Fibroblast of skin of scalp (primary cell): ENCODE measurements around the gene CERS1.
A peak's percentile ranks its signal among the peaks of the same experiment; 100 is the strongest.

Experiments
- DNase-seq: peaks from one replicate; pipeline ENCODE4 v3.0.0-alpha.2; 2013

CERS1 gene

DNA sequence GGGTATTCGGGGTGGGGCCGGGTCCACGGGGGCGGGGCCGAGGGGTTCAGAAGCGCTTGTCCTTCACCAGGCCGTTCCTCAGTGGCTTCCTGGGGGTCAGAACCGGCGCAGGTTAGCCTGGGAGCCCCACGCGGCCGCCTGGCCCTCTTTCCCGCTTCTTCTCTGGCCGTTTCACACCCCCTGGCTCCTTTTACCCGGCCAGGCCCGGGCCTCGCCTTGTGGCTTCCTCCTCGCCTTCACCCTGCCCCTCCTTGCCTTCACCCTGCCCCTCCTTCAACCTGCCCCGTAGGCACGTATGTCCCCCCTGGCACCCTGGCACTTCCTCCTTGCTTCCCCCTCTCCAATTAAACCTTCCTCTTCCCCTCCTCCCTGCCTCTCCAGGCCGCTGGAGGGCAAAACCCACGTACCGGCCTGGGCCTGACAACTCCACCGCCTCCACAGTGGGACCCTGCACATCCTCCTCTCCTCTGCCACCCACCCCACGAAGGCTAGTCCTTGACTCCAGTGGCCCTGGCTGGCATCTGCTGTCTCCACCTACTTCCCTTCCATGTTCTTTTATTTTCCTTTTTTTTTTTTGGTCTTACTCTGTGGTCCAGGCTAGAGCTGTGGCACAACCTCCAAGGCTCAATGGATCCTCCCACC lies 25.3 kb downstream of the CERS1 start:
- no peak for DNase-seq

DNA sequence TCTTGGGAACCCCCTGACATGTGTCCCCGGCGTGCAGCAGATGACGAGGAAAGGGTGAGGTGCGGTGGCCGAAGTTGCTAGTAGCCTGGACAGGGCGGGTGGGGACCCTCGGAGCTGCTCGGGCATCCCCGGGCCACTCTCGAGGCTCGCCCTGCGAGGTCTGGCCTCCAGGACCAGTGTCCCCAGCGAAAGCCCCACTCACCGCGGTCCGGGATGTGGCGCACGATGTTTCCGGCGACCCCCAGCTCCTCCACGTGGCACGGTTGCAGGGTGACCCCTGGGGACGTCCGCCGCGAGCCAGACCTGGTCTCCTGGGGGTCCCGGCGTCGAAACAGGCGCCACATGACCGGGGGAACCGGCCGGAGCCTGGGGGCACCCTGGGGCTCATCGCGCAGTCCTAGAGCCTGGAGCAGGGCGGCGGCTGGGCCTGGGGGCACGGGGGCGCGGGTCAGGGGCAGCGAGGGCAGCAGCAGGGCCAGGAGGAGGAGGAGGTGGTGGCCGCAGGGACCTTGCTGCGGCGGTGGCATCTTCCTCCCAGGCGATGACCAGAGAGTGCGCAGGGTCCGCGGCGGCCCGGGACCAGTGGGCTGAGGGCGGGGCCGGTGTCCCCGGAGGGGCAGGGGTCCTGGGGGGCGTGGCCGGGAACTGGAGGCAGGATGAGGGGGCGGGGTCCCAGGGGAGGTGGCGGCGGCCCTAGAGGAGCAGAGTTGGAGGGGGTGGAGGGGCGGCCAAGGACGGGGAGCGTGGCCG lies 26.0 kb downstream of the CERS1 start:
- DNase-seq = no peak

DNA sequence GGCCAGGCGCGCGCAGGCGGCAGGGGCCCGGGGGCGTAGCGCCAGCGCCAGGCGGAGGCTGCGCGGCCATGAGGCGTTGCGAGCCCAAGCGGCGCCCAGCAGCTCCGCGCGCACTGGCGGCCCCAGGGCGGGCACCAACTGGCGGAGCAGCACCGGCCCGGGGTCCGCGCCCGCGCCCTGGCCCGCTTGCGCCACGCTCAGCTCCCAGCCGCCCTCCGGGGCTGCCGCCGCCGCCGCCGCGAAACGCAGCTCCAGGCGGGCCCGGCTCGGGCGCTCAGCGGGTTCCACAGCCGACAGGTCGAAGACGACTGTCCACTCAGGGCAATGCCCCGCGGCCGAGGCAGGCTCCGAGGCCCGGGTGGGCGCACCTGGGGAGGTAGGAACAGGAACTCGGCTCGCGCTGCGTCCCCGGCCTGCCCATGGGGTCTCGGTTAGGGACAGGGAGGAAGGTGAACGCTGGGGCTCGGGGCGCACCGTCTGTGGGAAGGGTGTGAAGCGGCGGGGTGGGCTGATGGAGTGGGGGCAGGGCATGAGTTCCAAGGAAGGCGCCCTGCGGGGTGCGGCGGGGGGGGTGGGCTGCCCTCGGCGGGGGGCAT lies 26.8 kb downstream of the CERS1 start:
- no peak for DNase-seq

DNA sequence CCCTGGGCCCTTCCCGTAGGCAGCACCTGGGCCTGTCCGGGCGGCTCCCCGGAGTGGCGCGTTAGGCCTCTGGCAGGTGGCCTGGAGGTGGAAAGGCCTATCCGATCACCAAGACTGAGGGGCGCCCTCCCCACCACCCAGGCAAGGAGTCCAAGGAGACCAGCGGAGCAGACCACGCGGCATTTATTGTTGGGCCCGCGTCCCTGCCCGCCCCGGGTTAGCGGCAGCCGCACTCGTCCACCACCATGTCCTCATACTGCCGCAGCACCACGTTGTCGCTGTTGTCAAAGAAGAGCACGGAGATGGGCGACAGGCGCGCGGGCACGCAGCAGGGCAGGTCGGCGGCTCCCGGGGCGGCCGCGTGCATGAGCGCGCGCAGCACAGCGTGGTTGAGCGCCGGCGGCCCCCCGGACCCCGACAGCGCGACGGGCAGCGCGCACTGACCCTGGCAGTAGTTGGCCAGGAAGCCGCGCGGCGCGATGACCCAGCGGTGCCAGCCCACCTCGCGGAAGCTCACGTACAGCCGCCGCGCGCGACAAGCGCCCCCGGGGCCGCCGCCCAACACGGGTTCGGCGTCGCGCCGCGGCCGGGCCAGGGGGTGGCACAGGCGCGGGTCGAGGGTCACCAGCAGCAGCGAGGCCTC lies 27.5 kb downstream of the CERS1 start:
- no peak for DNase-seq

DNA sequence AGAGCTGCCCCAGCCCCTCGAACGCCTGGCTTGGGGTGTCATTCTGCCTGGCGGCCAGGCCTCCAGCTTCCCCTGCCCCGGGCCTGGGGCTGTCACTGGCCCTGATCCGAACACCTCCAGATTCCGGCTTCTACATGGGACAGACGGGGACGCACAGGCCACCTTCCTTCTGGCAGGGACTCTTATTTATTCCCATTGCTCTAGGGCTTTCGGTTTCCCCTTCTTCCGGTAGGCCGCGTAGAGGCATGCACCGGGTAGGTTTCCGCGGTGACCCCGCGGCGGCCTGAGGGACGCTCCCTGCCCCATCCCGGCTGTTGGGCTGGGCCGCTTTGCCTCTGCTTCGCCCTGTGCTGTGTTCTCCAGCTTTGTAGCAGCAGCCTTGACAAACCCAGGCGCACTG lies 28.2 kb downstream of the CERS1 start:
- DNase-seq = no peak

DNA sequence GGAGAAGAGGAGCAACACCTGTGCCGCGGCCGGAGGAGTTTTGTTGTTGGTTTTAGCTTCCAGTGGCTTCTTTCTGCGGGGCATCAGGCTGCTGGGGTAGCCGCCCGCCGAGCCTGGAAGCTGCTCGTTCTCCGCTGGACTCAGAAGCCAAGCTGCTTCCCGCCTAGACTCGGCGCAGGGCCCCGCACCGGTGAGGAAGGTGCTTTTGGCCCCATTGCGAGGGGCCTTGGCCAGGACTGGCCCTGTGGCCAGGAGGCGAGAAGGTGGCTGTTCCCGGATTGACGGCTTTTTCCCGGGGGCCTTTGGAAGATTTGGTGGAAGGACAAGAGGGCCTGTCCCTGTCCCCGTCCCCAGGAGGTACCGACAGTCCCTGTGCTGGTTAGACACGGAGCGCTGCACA lies 28.8 kb downstream of the CERS1 start:
- no peak for DNase-seq

DNA sequence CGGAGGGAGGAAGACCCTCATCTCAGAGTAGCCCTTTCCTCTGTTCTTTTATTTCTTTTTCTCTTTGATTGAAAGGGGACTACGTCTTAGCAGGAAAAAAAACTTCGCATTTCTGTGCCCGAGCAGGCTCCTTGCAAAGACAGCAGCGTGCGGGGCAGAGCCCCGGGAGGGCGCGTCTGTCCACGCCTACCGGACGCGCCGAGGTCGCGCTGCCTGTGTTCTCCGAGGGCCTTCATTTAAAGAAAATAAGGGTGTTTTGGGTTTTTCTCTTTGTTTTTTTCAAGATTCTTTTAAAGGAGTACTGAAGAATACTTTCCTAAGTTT lies 29.2 kb downstream of the CERS1 start:
- DNase-seq = no peak

DNA sequence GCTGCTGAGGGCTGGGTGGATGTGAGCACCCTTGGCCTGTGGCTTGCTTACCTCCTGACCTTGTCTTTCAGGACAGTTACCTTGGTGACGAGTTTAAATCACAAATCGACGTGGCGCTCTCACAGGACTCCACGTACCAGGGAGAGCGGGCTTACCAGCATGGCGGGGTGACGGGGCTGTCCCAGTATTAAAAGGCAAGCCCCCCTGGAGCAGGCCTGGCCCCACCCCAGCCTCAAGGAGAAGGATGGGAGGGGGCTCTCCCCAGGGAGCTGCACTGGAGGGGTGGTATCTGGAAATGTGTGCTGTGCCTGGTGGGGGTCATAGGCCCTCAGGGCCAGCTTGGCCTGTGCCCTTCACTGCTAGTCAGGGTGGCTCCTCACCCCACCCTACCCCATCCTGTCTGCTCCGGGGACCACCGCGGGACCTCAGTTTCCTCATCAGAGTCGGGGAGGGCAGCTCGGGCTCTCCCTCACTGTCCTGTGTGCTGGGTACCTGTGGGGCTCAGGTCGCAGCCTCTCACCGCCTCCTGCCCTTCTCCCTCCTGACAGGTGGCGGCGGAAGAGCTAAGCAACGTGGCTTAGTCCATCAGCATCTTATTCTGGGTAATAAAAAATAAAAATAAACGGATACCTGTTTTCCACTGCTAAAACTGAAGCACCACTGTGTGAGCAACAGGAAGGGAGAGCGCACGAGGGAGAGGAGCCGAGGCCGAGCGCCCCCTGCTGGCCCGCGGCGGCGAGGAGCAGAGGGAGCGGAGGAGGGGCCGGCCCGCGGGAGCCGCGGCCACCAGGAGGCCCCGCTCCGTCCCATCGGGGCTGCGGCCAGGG lies 29.8 kb downstream of the CERS1 start:
- peak; percentile 52 for DNase-seq

DNA sequence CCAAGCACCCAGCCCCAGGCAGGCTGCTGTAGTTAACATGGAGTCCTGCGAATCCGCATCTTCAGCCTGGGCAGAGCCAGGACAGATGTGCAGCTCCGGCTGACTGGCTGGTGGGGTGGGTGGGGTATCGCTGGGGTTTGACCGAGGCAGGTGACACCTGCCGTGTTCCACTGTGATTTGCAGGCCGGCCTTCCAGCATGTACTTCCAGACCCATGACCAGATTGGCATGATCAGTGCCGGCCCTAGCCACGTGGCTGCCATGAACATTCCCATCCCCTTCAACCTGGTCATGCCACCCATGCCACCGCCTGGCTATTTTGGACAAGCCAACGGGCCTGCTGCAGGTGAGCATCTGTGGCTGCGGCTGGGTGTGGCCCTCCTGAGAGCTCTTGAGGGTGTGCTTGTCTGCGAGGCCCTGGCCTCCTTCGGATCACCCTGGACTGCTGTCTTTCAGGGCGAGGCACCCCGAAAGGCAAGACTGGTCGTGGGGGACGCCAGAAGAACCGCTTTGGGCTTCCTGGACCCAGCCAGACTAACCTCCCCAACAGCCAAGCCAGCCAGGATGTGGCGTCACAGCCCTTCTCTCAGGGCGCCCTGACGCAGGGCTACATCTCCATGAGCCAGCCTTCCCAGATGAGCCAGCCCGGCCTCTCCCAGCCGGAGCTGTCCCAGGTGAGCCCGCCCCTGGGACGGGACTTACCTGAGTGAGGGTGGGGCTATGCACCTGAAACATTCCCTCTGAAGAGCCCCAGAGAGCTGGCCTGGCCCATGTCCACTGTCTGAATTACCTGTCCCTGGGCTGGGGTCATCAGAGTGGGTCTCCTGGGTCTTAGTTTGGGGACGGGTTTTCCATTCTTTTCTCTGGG lies 30.6 kb downstream of the CERS1 start:
- no peak for DNase-seq

DNA sequence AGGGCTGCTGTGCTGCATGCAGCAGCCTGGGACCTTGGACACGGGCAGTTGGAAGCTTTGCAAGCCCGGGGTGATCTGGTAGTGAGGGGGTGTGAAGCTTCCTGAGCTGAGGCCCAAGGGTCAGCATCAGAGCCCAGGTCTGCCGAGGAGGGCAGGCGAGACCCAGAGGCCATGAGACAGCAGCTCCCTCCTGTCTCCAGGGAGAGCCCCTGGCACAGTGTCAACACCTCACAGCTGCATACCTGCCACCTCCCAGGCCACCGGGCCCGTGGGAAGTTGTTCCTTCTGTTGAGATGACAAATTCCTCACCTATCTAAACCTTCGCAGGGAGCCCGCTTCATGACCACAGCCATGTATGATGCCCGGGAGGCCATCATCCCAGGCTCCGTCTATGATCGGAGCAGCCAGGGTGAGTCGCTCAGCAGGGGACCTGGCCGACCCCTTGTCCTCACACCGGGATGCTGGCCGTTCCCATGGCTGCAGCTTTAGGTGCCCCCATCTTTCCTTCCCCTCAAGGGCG lies 32.1 kb downstream of the CERS1 start:
- no peak for DNase-seq

DNA sequence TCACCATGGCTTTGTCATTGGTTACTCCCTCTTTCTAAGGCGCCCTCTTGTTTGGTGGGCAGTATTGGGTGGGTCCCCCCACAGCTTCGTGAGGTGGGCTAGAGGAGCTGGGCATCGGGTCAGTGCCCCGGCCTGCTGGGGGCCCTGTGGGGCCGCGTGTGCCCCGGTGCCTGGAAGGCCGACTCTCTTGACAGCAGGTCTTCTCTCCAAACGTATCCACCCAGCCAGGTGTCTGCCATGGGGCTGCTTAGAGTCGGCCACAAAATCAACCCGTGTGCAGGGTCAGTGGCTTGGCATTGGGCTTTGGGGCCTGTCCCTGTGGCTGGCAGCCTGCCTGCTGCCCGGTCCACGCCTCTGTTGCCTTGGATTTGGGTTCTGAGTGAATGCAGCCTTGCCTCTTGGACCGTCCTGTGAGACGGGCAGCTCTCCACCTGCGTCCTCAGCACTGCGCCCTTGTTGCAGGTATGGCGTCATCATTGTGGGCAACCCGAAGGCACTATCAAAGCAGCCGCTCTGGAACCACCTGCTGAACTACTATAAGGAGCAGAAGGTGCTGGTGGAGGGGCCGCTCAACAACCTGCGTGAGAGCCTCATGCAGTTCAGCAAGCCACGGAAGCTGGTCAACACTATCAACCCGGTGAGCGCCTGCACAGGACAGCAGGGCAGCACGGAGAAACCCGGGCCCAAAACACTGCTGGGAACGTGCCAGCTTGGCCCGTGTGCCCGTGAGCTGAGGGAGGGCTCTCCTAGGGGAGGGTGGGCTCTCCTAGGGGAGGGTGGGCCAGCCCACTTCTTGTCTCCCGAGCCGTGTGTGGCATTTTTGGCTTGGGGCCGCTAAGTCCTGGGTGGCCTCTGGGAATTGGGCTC lies 32.7 kb downstream of the CERS1 start:
- DNase-seq = no peak

DNA sequence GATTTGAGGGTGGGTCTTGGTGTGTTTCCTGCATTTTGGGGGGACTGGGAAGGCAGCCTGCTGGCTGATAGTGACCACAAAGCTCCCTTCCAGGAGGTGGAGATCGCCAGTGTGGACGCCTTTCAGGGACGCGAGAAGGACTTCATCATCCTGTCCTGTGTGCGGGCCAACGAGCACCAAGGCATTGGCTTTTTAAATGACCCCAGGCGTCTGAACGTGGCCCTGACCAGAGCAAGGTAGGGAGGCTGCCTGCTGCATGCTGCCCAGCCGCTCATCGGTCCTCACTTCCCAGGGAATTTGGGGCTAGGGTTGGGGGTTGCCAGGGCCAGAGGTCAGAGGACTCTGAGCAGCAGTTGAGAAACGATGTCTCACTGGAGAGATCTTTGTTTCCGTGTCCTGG lies 34.0 kb downstream of the CERS1 start:
- no peak for DNase-seq

DNA sequence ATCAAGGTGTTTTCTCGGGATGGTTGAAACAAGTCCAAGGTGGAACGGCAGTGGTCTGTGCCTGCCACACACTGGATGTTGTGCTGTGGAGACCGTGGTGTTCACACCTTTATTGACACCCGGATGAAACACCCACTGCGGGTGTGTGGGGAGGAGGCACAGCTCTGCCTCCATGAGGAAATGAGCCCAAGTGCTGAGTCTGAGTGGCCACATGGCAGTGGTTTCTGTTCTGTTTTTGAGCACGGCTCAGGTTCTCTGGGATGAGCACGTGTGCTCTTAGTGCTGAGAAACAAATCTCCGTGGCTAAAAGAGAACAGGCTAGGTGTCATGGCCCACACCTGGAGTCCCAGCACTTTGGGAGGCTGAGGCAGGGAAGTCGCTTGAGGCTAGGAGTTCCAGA lies 34.7 kb downstream of the CERS1 start:
- DNase-seq = no peak

DNA sequence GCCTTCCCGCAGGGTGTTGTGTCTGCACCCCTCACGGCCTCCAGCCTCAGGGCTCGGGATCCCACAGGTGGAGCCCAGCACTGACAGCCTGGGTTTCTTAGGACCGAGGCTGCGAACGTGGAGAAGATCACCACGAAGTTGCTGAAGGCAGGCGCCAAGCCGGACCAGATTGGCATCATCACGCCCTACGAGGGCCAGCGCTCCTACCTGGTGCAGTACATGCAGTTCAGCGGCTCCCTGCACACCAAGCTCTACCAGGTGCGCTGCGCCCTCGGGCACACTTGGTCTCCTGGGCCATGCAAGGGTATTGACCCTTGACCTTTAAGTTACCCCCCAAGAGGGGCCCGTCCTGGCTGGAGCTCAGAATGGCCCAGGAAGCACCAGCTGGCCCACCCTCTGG lies 35.2 kb downstream of the CERS1 start:
- DNase-seq = no peak

DNA sequence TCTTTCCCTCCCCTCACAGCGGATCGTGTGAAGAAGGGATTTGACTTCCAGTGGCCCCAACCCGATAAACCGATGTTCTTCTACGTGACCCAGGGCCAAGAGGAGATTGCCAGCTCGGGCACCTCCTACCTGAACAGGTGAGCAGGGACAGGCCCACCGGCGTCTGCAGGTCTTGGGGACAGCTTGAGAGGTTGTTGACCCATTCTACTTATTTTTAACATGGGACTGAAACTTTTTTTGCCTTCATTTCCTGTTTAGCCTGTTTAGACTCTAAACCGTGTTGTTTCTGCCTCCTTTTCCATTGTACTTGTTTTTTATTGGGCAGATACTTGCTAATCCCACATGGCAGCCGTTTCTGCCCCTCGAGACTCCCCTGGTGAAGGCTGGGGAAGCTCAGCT lies 35.7 kb downstream of the CERS1 start:
- DNase-seq = no peak

DNA sequence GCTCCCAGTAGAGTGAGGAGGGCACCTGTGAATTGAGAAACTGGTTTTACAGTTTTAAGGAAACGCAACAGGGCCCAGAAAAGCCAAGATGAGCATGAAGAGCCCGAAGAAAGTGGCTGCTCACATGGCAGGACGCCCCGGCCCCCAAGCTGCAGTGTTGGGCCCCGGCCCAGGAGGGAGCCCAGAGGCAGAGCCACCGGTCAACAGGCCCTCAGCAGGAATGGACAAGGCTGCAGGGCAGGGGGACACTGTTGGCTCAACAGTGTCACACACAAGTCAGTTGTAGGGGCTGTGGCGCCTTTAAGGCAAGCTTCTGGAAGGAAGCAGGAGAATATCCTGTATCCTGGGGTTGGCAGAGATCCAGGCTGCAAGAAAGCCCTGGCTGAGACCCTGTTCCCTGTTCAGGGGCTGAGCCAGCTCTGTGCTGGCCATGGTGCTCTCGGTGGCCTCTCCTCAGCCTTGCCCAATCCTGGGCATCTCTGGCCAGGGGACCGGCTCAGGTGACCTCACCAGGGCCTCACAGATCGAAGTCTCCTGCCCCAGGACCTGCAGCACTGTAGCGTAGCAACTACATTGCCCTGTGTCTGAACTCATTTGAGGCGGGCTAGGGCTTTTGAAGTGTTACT lies 36.2 kb downstream of the CERS1 start:
- DNase-seq = no peak

DNA sequence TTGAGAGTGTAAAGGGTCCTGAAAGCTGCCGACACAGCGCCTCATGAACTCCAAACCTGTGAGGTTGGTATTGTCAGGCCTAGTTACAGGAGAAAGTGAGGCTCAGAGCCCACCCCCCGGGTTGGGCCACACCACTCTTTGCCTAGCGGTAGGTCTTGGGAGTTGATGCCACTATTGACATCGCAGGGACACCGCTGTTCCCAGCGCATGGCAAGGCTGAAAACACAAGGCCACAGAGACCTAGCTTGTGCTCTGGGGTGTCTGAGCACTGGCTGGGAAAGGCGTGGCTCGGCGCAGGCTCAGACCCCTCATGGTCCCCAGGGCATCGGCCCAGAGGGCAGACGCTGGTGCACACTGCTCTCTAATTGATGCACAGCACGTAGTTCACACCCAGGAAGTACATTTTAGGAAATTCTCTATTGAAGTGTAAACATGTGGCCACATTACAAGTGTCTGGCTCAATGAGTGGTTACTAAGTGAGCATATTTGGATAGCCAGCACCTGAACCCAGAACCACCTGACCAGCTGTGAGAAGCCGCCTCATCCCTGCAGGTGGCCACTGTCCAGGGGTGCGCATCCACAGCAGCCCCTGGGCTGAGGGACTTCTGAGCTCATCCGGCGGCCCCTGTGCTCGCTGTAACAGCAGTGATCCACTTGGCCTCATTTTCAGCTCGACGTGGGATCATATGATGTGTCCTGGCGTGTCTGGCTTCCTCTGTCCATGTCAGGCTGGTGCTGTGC lies 36.9 kb downstream of the CERS1 start:
- DNase-seq = no peak

DNA sequence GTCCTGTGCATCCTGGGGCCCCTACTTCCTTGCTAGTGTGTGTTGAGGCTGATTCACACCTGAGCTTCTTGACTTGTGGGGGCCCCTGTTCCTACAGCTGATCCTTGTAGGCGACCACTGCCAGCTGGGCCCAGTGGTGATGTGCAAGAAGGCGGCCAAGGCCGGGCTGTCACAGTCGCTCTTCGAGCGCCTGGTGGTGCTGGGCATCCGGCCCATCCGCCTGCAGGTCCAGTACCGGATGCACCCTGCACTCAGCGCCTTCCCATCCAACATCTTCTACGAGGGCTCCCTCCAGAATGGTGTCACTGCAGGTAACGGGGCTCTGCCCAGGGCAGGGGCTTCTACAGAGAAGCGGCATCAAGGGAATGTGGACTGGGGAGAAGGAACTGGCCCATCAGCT lies 38.7 kb downstream of the CERS1 start:
- no peak for DNase-seq

DNA sequence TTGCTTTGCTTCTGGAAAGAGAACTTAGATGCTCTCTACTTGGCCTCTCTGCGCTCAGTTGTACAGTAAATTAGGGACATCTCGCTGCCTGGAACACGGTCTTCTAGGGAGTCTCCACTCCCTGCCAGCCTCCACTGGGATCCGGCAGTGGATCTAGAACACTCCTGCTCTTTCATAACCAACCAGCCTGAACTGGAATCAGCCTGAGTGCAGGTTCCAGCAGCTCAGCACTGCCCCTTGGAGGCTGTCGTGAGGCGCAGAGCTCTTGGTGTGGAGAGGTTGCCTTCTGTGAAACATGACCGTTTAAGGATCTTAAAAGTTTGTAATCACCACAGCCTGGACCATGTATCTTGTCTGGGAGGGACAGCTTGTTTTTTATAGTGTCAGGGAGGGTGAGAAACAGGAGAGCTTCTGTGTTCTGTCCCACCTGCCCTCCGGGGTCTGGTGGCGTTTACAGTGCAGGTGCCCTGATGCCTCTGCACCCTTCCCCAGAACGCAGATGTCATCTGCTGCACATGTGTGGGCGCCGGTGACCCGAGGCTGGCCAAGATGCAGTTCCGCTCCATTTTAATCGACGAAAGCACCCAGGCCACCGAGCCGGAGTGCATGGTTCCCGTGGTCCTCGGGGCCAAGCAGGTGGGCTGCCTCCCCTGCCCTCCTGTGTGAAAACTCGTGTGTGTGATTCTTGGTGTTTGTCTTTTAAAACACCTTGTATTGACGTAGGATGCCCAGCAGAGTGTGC lies 39.4 kb downstream of the CERS1 start:
- peak; percentile 35 for DNase-seq
